Measurements from ENCODE around the gene PLIN3.
"Not testable (repeated sequence)": the region's sequence is repeated elsewhere in the genome, so short reads cannot be mapped to it uniquely, and the experiment has no call there.

DNA sequence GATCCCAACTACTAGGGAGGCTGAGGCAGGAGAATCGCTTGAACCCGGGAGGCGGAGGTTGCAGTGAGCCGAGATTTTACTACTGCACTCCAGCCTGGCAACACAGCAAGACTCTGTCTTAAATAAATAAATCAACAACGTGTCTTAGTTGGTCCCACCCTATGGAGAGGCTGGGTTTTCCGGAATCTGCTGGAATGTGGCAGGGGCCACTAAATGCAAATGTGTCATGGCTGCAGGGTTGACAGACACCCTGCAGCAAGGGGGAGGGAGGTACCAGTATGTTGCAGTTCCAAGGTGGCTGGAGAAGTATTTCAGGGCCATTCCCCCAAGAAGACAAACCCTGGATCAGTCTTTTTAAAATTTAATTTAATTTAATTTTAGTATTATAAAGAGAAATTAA, 20.3 kb upstream of the PLIN3 start:
- TF ChIP-seq POLR2AphosphoS5, POLR2A (IDR thresholded peaks at IDR 0.05): not testable (repeated sequence)
- TF ChIP-seq, protein P1, sequence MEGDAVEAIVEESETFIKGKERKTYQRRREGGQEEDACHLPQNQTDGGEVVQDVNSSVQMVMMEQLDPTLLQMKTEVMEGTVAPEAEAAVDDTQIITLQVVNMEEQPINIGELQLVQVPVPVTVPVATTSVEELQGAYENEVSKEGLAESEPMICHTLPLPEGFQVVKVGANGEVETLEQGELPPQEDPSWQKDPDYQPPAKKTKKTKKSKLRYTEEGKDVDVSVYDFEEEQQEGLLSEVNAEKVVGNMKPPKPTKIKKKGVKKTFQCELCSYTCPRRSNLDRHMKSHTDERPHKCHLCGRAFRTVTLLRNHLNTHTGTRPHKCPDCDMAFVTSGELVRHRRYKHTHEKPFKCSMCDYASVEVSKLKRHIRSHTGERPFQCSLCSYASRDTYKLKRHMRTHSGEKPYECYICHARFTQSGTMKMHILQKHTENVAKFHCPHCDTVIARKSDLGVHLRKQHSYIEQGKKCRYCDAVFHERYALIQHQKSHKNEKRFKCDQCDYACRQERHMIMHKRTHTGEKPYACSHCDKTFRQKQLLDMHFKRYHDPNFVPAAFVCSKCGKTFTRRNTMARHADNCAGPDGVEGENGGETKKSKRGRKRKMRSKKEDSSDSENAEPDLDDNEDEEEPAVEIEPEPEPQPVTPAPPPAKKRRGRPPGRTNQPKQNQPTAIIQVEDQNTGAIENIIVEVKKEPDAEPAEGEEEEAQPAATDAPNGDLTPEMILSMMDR (IDR thresholded peaks at IDR 0.05 in 8 of 11, conservative IDR thresholded peaks at IDR 0.05 in 3 of 11), result not testable (repeated sequence)

All from spleen (tissue), 7 donors.